ENCODE results near the gene ADAMTS8.
"Not testable (repeated sequence)": the region's sequence is repeated elsewhere in the genome, so short reads cannot be mapped to it uniquely, and the experiment has no call there.

The ADAMTS8 gene

DNA sequence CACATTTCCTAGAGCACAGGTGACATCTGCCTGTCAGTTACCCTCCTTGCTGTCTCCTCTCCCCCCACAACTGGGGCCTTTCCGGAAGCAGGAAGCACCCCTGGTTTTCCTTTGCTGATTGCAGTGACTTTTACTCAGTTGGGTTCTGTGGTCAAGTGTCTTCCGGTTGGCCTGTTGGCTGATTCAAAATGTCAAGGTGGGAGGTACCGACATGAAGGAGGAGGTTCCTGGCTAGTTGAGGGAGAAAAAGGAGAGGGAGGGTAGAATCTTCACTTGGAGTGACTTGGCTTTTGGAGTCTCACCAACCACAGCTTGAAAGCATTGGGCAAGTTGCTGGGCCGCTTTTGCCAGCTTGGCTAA is 10.7 kb upstream of the ADAMTS8 start:
- no peak for DNase-seq (ENCODE audit: low read depth in 2 of 2)

GRCh38 chr11:130438401-130439159 is 10.2 kb upstream of the ADAMTS8 start:
- DNase-seq (ENCODE audit: low read depth in 2 of 2), result not testable (repeated sequence)

DNA sequence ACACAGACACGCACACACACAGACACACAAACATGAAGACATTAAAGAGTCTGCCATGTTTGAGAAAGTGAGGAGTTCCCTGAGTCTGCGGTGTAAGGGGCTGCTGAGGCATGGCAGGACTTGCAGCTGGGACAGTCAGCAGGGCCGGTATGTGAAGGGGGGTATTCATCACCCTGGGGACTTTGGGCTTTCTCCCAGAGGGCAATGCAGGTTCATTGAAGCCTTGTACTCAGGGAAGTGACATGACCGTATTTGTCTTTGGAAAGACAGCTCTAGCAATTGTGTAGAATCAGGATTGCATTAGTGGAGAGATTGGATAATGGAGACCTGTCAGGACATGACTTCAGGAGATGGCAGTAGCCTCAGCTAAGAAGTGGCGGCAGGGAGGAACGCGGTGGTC is 9.4 kb upstream of the ADAMTS8 start:
- DNase-seq (ENCODE audit: low read depth in 2 of 2), result no peak

- DNase-seq (ENCODE audit: low read depth in 2 of 2), result no peak
Measured at GRCh38 chr11:130436171-130436570, 7.8 kb upstream of the ADAMTS8 start.

GRCh38 chr11:130435671-130436070 is 7.3 kb upstream of the ADAMTS8 start:
- DNase-seq (ENCODE audit: low read depth in 2 of 2), result no peak

GRCh38 chr11:130434521-130435223 is 6.3 kb upstream of the ADAMTS8 start:
- peak; percentile 37 to 45 for DNase-seq (ENCODE audit: low read depth in 2 of 2)

- DNase-seq (ENCODE audit: low read depth in 2 of 2), result no peak
Measured at GRCh38 chr11:130433357-130433756, 4.9 kb upstream of the ADAMTS8 start.

- DNase-seq (ENCODE audit: low read depth in 2 of 2), result no peak
Measured at GRCh38 chr11:130431801-130432200, 3.4 kb upstream of the ADAMTS8 start.

DNA sequence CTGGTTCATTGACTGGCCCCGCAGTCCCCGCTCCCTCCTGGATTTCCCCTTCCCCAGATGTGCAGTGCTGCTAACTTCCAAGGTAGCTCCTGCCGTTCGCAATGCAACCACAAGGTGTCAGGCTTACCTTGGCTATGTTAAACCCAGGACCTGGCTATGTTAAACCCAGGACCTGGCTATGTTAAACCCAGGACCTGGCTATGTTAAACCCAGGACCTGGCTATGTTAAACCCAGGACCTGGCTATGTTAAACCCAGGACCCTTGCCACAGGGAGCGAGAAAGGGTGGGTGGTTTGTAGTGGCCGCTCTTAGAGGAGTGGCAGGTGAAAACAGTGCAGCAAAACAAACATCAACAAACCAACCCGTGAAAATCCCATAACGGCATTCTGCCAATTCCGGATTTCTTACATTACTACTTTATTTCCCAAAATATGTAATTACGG is 2.9 kb upstream of the ADAMTS8 start:
- DNase-seq (ENCODE audit: low read depth in 2 of 2), result peak; percentile 40 to 50

DNA sequence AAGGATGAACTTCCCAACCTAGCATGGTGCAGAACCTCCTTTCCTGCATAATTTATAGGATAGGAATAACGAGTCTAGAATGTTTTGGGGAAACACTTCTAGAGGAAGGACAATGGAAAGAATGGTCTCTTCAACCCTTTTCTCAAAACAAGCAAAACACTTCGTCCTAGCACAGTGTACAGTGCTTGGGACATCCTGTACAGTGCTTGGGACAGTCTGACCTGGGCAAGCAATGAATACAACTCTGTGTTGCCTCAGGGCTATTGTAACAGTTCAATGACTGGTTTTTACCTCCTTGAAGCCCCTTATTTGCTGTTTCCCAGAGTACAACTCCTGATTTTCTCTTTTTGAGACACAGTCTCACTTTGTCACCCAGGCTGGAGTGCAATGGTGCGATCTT is 1.6 kb upstream of the ADAMTS8 start:
- no peak for DNase-seq (ENCODE audit: low read depth in 2 of 2)

DNA sequence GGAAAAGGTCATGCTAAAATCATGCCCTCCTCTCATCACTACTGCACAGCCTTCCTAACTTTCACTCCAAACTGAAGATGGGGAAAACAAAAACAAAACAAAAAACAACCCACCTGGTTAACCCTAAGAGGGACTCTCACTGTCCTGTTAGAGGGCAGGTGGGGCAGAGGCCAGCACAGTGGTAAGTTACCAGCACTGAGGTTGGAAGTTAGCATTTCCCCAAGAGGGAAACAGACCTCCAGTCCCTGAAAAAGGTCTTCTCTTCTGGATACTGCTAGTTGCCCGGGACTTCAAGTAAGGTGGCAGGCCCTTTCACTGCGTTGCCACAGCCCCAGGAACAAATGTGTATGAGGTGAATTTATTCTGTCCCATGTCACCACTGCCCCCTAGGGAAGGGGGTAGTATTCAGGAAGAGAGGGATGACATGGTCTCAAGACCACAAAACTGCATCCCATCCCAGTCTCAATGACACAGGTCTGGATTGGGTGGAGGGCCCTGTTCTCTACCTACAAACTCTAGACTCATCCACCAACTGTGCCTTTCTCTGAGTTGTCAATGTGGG is 792 bp upstream of the ADAMTS8 start:
- DNase-seq (ENCODE audit: low read depth in 2 of 2), result no peak

DNA sequence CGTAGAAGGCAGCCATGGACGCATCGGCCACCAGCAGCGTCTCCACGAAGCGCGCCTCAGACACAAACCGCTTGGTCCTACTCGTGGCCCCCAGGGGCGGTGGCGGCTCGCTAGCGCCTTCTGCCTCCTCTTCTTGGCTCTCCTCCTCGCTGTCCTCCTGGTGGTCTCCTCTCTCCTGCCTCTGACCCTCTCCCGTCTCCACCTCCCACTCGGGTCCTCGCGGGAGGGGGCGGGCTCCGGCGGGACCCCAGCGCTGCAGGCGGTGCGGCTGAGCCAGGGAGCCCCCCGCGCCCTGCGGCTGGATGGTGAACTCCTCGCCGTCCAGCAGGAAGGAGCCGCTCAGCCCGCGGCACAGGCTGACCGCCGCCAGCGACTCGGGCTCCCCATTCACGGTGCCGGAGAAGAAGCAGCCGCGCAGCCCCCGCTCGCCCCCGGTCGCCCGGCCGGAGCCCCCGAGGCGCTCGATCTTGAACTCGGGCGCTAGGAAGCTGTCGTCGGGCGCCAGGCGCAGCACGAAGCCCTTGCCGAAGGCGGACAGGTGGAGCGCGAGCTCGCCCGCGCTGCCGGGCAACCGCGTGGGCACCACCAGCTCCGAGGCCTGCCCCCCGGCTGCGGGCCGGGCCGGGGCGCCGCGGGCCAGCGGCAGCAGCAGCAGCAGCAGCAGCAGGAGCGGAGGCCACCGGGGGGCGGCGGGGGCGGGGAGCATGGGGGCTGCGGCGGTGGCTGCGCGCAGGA is 661 bp downstream of the ADAMTS8 start:
- no peak for DNase-seq (ENCODE audit: low read depth in 2 of 2)

- no peak for DNase-seq (ENCODE audit: low read depth in 2 of 2)
Measured at GRCh38 chr11:130426837-130427341, 1.5 kb downstream of the ADAMTS8 start.

DNA sequence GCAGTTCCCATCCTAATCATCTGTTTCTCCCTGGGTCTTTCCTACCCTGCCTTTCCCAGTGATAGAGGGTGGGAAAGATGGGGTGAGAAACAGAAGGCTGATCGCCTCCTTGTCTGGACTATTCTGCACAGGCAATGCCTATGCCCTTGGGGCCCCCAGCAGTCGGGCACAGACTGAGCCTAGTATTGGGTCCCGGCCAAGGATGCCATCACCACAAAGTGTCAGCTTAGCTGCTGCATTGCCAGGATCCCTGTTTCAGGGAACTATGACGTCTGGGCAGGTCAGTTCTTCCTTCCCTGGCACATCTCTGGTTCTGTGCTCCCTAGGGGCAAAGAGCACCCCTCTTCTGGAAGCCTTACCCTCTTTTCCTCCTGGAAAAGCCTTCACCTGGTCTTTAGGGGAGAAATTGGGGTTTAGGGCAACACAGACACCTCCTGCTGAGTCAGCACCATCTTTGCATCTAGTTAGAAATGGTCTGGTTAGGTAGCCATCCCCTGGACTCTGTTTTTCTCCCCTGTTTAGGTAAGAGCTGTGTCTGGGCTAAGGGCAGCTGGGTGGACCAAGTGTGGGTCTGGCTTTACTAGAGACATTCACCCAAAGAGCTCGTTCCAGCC is 2.1 kb downstream of the ADAMTS8 start:
- no peak for DNase-seq (ENCODE audit: low read depth in 2 of 2)

DNA sequence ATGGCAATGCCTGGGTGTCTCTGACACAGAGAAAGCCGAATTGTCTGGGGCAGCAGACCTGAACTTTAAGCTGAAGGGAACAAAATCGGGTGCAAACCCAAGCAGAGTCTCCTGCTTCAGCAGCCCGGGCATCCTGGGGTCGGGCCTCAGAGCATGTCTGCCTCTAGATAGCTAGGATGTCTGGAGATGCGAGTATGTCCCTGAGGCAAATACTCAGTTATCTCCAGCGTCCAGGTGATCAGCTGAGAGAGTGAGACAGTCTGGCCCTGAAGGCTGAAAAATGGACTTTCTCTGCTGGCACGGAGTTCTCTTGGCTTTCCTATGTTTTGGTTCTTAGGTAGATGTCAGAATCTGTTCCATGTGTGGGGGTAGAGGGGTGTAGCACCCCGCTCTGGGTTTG is 3.3 kb downstream of the ADAMTS8 start:
- no peak for DNase-seq (ENCODE audit: low read depth in 2 of 2)

DNA sequence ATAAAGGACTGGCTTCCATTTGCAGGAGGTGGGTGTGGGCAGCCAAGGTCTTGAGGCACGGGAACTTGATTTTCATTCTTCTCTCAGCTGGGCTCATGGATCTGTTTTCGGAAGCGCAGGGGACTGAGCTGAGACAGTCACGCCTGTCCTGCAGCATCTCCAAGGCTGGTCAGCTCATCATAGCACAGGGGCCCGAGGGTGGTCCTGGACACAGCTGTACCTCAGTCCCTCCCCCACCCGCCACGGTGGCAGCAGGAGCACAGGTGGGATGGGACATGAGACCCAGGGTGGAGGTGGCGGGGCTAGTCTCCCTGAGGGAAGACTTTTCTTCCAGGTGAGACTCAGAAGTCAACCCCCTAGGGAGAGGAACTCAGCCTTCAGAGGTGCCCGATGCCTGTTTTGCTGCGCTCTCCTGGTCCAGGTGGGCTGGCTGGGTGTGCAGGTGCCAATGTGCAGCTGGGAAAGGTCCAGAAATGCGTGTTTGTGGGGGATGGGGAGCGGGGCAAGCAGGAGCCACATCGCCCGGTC is 3.7 kb downstream of the ADAMTS8 start:
- no peak for DNase-seq (ENCODE audit: low read depth in 2 of 2)

- no peak for DNase-seq (ENCODE audit: low read depth in 2 of 2)
Measured at GRCh38 chr11:130423541-130424142, 4.8 kb downstream of the ADAMTS8 start.

DNA sequence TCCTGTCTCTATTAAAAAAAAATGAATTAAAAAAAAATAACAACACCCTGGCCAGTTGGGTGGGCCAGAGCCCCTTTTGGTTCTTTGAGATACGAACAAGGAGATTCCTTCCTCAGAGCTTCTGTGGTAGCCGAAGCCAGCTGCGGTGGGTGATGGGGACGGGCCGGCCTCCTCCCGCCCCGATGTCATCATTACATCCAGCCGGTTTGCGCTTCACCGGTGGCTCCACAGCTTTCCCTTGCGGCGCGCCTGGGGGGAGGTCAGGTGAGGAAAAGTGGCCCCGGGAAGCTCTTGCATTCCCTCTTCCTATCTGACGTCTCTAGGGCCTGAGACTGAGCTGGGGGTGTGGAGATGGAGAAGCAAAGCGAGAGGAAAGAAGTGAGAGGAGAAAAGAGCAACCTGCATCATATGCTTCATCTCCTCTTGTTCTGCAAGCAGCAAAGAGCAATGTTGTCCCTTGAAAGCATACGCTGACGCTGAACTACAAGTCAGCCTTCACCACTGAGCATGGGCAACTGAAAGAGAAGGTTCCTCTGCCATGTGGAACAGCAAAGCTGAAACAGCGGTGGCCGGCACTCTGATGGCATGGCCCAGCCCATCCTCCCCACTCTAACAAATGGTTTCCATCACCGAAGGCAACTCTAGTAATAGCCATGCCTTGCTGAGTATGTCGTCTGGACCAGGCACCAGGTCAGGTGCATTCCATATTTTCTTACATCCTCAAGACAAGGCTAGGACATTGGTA is 6.0 kb downstream of the ADAMTS8 start:
- DNase-seq (ENCODE audit: low read depth in 2 of 2), result no peak

- DNase-seq (ENCODE audit: low read depth in 2 of 2), result no peak
Measured at GRCh38 chr11:130421697-130422096, 6.7 kb downstream of the ADAMTS8 start.

- DNase-seq (ENCODE audit: low read depth in 2 of 2), result no peak
Measured at GRCh38 chr11:130421199-130421585, 7.2 kb downstream of the ADAMTS8 start.

Measured in stimulated activated CD8-positive, alpha-beta memory T cell treated with anti-CD3 and anti-CD28 coated beads, Interleukin-15, amount 100 ng/mL, for 48 hours (primary cell).